Measurements from ENCODE around the gene AKNA.

AKNA gene

GRCh38 chr9:114345493-114346065, 42.2 kb downstream of the AKNA start:
- Histone ChIP-seq H3K27ac (no peak overlapping the region), H3K4me3 (no peak overlapping the region)
- TF ChIP-seq, protein P1, sequence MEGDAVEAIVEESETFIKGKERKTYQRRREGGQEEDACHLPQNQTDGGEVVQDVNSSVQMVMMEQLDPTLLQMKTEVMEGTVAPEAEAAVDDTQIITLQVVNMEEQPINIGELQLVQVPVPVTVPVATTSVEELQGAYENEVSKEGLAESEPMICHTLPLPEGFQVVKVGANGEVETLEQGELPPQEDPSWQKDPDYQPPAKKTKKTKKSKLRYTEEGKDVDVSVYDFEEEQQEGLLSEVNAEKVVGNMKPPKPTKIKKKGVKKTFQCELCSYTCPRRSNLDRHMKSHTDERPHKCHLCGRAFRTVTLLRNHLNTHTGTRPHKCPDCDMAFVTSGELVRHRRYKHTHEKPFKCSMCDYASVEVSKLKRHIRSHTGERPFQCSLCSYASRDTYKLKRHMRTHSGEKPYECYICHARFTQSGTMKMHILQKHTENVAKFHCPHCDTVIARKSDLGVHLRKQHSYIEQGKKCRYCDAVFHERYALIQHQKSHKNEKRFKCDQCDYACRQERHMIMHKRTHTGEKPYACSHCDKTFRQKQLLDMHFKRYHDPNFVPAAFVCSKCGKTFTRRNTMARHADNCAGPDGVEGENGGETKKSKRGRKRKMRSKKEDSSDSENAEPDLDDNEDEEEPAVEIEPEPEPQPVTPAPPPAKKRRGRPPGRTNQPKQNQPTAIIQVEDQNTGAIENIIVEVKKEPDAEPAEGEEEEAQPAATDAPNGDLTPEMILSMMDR (IDR thresholded peaks at IDR 0.05): no peak
- no peak for DNase-seq (ENCODE audit: low spot score)

GRCh38 chr9:114344692-114345091, 43.1 kb downstream of the AKNA start:
- DNase-seq (ENCODE audit: low spot score): no peak
- TF ChIP-seq, protein P1 (IDR thresholded peaks at IDR 0.05): no peak
- Histone ChIP-seq H3K27ac (no peak overlapping the region), H3K4me3 (no peak overlapping the region)

GRCh38 chr9:114344188-114344566, 43.6 kb downstream of the AKNA start:
- H3K4me3 ChIP-seq: no peak overlapping the region
- H3K27ac ChIP-seq: no peak overlapping the region
- DNase-seq (ENCODE audit: low spot score): no peak
- TF ChIP-seq, protein P1 (IDR thresholded peaks at IDR 0.05): no peak

GRCh38 chr9:114343471-114344187, 44.2 kb downstream of the AKNA start:
- TF ChIP-seq, protein P1 (IDR thresholded peaks at IDR 0.05): no peak
- Histone ChIP-seq H3K27ac (no peak overlapping the region), H3K4me3 (no peak overlapping the region)
- no peak for DNase-seq (ENCODE audit: low spot score)

- H3K27ac ChIP-seq: no peak overlapping the region
- no peak for DNase-seq (ENCODE audit: low spot score)
- no peak overlapping the region for H3K4me3 ChIP-seq
- TF ChIP-seq, protein P1 (IDR thresholded peaks at IDR 0.05): no peak
Observed at GRCh38 chr9:114342755-114343440, 44.9 kb downstream of the AKNA start.

GRCh38 chr9:114341991-114342390, 45.8 kb downstream of the AKNA start:
- Histone ChIP-seq H3K27ac (no peak overlapping the region), H3K4me3 (no peak overlapping the region)
- TF ChIP-seq, protein P1 (IDR thresholded peaks at IDR 0.05): no peak
- DNase-seq (ENCODE audit: low spot score): no peak

All from coronary artery (tissue), 2 donors.